ENCODE results near the gene MCL1.
A peak's percentile ranks its signal among the peaks of the same experiment; 100 is the strongest.

Gene MCL1

GRCh38 chr1:150577557-150578271, 1.7 kb downstream of the MCL1 start:
- H2AFZ ChIP-seq (ENCODE audit: low read length) = no peak overlapping the region
- H3K9me3 ChIP-seq (ENCODE audit: low read length) = no peaks in the 10 kb centered on the region
- H3K9ac ChIP-seq (ENCODE audit: low read length) = peak overlapping the region; percentile 95
- peaks cover 64% of the 10 kb centered on the region for H3K36me3 ChIP-seq (ENCODE audit: insufficient read depth, low read length)
- no peaks in the 10 kb centered on the region for H3K9me2 ChIP-seq (ENCODE audit: low read depth, low read length)
- peak overlapping the region; percentile 93 for H3K4me3 ChIP-seq (ENCODE audit: low read depth, low read length, poor library complexity, severe bottlenecking)
- H3F3A ChIP-seq (ENCODE audit: insufficient read depth, low read length) = peaks cover 8% of the 10 kb centered on the region; the same call in 1 of the 2 replicates
- H3K4me1 ChIP-seq (ENCODE audit: insufficient read depth, low read length, severe bottlenecking) = peaks cover 61% of the 10 kb centered on the region
- peak overlapping the region; percentile 94 for H3K4me2 ChIP-seq (ENCODE audit: low read length)
- peaks cover 52% of the 10 kb centered on the region for H3K79me2 ChIP-seq (ENCODE audit: insufficient read depth, low read length)
- H4K20me1 ChIP-seq (ENCODE audit: insufficient read depth, low read length) = 0 out of 2 replicates have a peak, but pooled peaks cover 5% of the 10 kb centered on the region
- peak overlapping the region; percentile 99 for H3K27ac ChIP-seq (ENCODE audit: low read depth, low read length, poor library complexity, severe bottlenecking)
- TF ChIP-seq CTCF (IDR thresholded peaks at IDR 0.05; ENCODE audit: low read length) = no peak
- no peak for TF ChIP-seq EZH2 (IDR thresholded peaks at IDR 0.05; ENCODE audit: borderline replicate concordance, low read length)
- no peaks in the 10 kb centered on the region for H3K27me3 ChIP-seq (ENCODE audit: insufficient read depth, low read length)

- Histone ChIP-seq H3K4me2 (ENCODE audit: low read length) (peak overlapping the region; percentile 94), H2AFZ (ENCODE audit: low read length) (no peak overlapping the region), H3K79me2 (ENCODE audit: insufficient read depth, low read length) (peaks cover 52% of the 10 kb centered on the region), H3K9me2 (ENCODE audit: low read depth, low read length) (no peaks in the 10 kb centered on the region), H3K27ac (ENCODE audit: low read depth, low read length, poor library complexity, severe bottlenecking) (peak overlapping the region; percentile 99), H3K9me3 (ENCODE audit: low read length) (no peaks in the 10 kb centered on the region), H3K27me3 (ENCODE audit: insufficient read depth, low read length) (no peaks in the 10 kb centered on the region), H3K4me3 (ENCODE audit: low read depth, low read length, poor library complexity, severe bottlenecking) (peak overlapping the region; percentile 93), H3K9ac (ENCODE audit: low read length) (peak overlapping the region; percentile 95), H3K4me1 (ENCODE audit: insufficient read depth, low read length, severe bottlenecking) (peaks cover 64% of the 10 kb centered on the region), H3K36me3 (ENCODE audit: insufficient read depth, low read length) (peaks cover 72% of the 10 kb centered on the region), H3F3A (ENCODE audit: insufficient read depth, low read length) (peaks cover 10% of the 10 kb centered on the region; the same call in 1 of the 2 replicates), H4K20me1 (ENCODE audit: insufficient read depth, low read length) (0 out of 2 replicates have a peak, but pooled peaks cover 5% of the 10 kb centered on the region)
- TF ChIP-seq CTCF (IDR thresholded peaks at IDR 0.05; ENCODE audit: low read length) = no peak
- no peak for TF ChIP-seq EZH2 (IDR thresholded peaks at IDR 0.05; ENCODE audit: borderline replicate concordance, low read length)
Measured at GRCh38 chr1:150576794-150577556, 2.4 kb downstream of the MCL1 start.

GRCh38 chr1:150576367-150576711, 3.1 kb downstream of the MCL1 start:
- Histone ChIP-seq H3K4me1 (ENCODE audit: insufficient read depth, low read length, severe bottlenecking) (peaks cover 65% of the 10 kb centered on the region), H3K9me2 (ENCODE audit: low read depth, low read length) (no peaks in the 10 kb centered on the region), H3K79me2 (ENCODE audit: insufficient read depth, low read length) (peaks cover 52% of the 10 kb centered on the region), H3K4me2 (ENCODE audit: low read length) (peak overlapping the region; percentile 94), H3K27me3 (ENCODE audit: insufficient read depth, low read length) (no peaks in the 10 kb centered on the region), H3K27ac (ENCODE audit: low read depth, low read length, poor library complexity, severe bottlenecking) (peak overlapping the region; percentile 99), H3K4me3 (ENCODE audit: low read depth, low read length, poor library complexity, severe bottlenecking) (peak overlapping the region; percentile 93), H3K36me3 (ENCODE audit: insufficient read depth, low read length) (peaks cover 77% of the 10 kb centered on the region), H3K9me3 (ENCODE audit: low read length) (no peaks in the 10 kb centered on the region), H3K9ac (ENCODE audit: low read length) (peak overlapping the region; percentile 95), H4K20me1 (ENCODE audit: insufficient read depth, low read length) (0 out of 2 replicates have a peak, but pooled peaks cover 5% of the 10 kb centered on the region), H3F3A (ENCODE audit: insufficient read depth, low read length) (peaks cover 10% of the 10 kb centered on the region; the same call in 1 of the 2 replicates), H2AFZ (ENCODE audit: low read length) (no peak overlapping the region)
- TF ChIP-seq CTCF (IDR thresholded peaks at IDR 0.05; ENCODE audit: low read length) (no peak), EZH2 (IDR thresholded peaks at IDR 0.05; ENCODE audit: borderline replicate concordance, low read length) (no peak)
